ENCODE measurements around the gene DUSP1.

DNA sequence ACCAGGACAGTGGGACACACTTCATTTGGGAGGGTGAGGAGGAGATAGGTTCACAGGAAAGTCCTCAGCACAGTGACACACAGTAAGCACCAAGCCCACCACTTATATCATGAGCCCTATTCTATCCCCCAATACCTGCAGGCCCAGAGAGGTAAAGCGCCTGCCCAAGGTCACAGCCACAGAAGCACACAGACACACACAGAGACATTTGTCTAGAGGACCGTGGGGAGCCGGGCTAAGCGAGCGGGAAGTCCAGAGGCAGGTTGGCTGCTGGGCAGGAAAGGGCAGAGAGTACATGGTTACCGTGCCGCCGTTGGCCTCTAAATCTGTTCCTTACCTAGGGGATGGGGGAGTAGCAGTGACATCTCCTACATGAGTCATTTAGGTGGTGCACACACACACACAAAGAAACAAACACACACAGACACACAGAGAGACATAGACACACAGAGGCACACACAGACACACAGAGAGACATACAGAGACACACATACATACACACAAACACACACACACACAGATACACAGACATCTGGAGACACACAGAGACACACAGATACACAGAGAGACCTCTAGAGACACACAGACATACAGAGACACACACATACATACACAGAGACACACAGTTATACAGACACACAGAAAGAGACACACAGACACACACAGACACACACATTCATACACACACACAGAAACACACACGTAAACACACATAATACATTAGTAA, 15.9 kb upstream of the DUSP1 start:
- TF ChIP-seq, protein P1, sequence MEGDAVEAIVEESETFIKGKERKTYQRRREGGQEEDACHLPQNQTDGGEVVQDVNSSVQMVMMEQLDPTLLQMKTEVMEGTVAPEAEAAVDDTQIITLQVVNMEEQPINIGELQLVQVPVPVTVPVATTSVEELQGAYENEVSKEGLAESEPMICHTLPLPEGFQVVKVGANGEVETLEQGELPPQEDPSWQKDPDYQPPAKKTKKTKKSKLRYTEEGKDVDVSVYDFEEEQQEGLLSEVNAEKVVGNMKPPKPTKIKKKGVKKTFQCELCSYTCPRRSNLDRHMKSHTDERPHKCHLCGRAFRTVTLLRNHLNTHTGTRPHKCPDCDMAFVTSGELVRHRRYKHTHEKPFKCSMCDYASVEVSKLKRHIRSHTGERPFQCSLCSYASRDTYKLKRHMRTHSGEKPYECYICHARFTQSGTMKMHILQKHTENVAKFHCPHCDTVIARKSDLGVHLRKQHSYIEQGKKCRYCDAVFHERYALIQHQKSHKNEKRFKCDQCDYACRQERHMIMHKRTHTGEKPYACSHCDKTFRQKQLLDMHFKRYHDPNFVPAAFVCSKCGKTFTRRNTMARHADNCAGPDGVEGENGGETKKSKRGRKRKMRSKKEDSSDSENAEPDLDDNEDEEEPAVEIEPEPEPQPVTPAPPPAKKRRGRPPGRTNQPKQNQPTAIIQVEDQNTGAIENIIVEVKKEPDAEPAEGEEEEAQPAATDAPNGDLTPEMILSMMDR (IDR thresholded peaks at IDR 0.05) = no peak
- TF ChIP-seq POLR2AphosphoS5 (IDR thresholded peaks at IDR 0.05) (no peak), POLR2A (IDR thresholded peaks at IDR 0.05) (no peak), EP300 (IDR thresholded peaks at IDR 0.05) (no peak)

Measured in gastroesophageal sphincter (tissue), 3 donors.